GM18858 (cell line): ENCODE measurements around the gene MTNR1A.

Source experiments
- ATAC-seq: cut with Tn5 transposase; IDR thresholded peaks from one replicate; pipeline ENCODE4 v1.9.1; 2021; ENCODE audit not compliant: unreplicated experiment

MTNR1A gene

DNA sequence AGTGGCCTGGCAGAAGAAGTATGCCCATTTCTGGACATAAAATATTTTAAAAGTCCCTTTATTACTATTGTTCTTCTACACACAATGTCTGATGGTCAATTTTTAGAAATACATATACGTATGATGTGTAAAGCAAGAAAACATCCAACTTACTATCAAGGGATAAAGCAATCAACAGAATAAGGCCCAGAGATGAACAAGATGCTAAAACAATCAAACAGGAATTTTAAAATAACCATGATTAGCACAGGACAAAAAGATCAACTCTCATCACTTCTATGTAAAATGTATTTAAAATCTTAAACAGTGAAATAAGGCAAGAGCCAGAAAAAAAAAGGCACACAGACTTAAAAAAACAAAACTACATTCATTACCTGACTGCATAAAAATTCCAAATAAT, 60.9 kb downstream of the MTNR1A start:
- ATAC-seq = no peak

GRCh38 chr4:186487726-186488125, 67.6 kb downstream of the MTNR1A start:
- ATAC-seq = no peak

- ATAC-seq = no peak
These were observed 69.2 kb downstream of the MTNR1A start for GRCh38 chr4:186486172-186486571.

DNA sequence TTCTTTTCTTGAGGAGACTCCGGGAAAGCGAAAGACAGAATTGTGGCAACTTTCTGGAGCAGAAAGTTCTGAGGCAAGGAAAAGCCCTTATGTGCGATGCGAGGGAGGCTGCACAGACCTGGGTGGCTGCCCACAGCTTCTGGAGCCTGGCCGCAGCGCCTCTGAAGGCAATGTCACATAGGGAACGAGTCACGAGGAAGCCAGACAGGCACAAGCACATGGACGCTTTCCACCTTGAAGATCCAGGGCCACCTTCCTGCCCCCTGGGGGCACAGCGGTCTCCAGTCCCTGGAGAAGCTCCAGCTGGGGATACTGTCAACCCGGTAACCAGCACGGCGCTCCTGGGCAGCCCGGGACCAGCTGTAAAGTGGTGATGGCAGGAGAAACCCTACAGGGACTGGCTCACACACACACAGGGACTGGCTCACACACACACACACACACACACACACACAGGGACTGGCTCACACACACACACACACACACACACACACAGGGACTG, 69.8 kb downstream of the MTNR1A start:
- ATAC-seq = no peak

GRCh38 chr4:186485150-186485549, 70.2 kb downstream of the MTNR1A start:
- ATAC-seq = no peak

- no peak for ATAC-seq
These were observed 71.7 kb downstream of the MTNR1A start for GRCh38 chr4:186483656-186484055.
